ENCODE measurements around the gene TARBP1.

Gene TARBP1

GRCh38 chr1:234469376-234469775 is 9.6 kb downstream of the TARBP1 start:
- Histone ChIP-seq H3K4me3 (replicated peaks; ENCODE audit: low read depth, low read length) (no peak overlapping the region), H3K27me3 (replicated peaks; ENCODE audit: control insufficient read depth, insufficient read depth, low read length) (no peaks in the 10 kb centered on the region), H3K36me3 (ENCODE audit: control insufficient read depth, insufficient read depth, low read length) (no peaks in the 10 kb centered on the region; the same call in none of the 2 replicates)
- DNase-seq (ENCODE audit: extremely low read depth, insufficient read length) = no peak
- TF ChIP-seq, protein P1, sequence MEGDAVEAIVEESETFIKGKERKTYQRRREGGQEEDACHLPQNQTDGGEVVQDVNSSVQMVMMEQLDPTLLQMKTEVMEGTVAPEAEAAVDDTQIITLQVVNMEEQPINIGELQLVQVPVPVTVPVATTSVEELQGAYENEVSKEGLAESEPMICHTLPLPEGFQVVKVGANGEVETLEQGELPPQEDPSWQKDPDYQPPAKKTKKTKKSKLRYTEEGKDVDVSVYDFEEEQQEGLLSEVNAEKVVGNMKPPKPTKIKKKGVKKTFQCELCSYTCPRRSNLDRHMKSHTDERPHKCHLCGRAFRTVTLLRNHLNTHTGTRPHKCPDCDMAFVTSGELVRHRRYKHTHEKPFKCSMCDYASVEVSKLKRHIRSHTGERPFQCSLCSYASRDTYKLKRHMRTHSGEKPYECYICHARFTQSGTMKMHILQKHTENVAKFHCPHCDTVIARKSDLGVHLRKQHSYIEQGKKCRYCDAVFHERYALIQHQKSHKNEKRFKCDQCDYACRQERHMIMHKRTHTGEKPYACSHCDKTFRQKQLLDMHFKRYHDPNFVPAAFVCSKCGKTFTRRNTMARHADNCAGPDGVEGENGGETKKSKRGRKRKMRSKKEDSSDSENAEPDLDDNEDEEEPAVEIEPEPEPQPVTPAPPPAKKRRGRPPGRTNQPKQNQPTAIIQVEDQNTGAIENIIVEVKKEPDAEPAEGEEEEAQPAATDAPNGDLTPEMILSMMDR (IDR thresholded peaks at IDR 0.05; ENCODE audit: insufficient read depth, low read length, poor library complexity, severe bottlenecking) = no peak

GRCh38 chr1:234468580-234468979 is 10.4 kb downstream of the TARBP1 start:
- no peaks in the 10 kb centered on the region for H3K27me3 ChIP-seq (replicated peaks; ENCODE audit: control insufficient read depth, insufficient read depth, low read length)
- H3K4me3 ChIP-seq (replicated peaks; ENCODE audit: low read depth, low read length) = no peak overlapping the region
- TF ChIP-seq, protein P1 (IDR thresholded peaks at IDR 0.05; ENCODE audit: insufficient read depth, low read length, poor library complexity, severe bottlenecking) = no peak
- no peak for DNase-seq (ENCODE audit: extremely low read depth, insufficient read length)
- no peaks in the 10 kb centered on the region; the same call in none of the 2 replicates for H3K36me3 ChIP-seq (ENCODE audit: control insufficient read depth, insufficient read depth, low read length)

GRCh38 chr1:234467821-234468220 is 11.2 kb downstream of the TARBP1 start:
- DNase-seq (ENCODE audit: extremely low read depth, insufficient read length) = no peak
- Histone ChIP-seq H3K36me3 (ENCODE audit: control insufficient read depth, insufficient read depth, low read length) (no peaks in the 10 kb centered on the region; the same call in none of the 2 replicates), H3K4me3 (replicated peaks; ENCODE audit: low read depth, low read length) (no peak overlapping the region), H3K27me3 (replicated peaks; ENCODE audit: control insufficient read depth, insufficient read depth, low read length) (no peaks in the 10 kb centered on the region)
- TF ChIP-seq, protein P1 (IDR thresholded peaks at IDR 0.05; ENCODE audit: insufficient read depth, low read length, poor library complexity, severe bottlenecking) = no peak

DNA sequence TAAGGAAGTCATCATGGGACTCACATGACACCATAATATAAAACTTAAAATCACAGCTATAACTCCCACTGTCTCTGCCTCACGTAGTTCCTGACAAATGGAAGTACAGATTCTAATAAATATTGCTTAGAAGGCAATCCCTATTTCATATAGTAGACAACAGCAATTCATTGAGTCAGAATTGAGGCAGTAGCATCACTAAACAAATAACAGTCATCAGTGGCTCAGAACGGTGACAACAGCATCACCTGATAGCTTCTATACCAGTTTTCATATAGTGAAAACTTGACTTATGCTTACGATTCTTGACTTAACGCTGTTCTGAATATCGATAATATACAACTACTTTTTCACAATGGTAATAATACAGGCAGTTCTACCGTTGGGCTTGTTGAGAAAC is 12.0 kb downstream of the TARBP1 start:
- no peak for DNase-seq (ENCODE audit: extremely low read depth, insufficient read length)
- no peaks in the 10 kb centered on the region for H3K27me3 ChIP-seq (replicated peaks; ENCODE audit: control insufficient read depth, insufficient read depth, low read length)
- TF ChIP-seq, protein P1 (IDR thresholded peaks at IDR 0.05; ENCODE audit: insufficient read depth, low read length, poor library complexity, severe bottlenecking) = no peak
- H3K36me3 ChIP-seq (ENCODE audit: control insufficient read depth, insufficient read depth, low read length) = no peaks in the 10 kb centered on the region; the same call in none of the 2 replicates
- no peak overlapping the region for H3K4me3 ChIP-seq (replicated peaks; ENCODE audit: low read depth, low read length)

GRCh38 chr1:234463749-234464148 is 15.2 kb downstream of the TARBP1 start:
- no peaks in the 10 kb centered on the region; the same call in none of the 2 replicates for H3K36me3 ChIP-seq (ENCODE audit: control insufficient read depth, insufficient read depth, low read length)
- no peak for DNase-seq (ENCODE audit: extremely low read depth, insufficient read length)
- no peaks in the 10 kb centered on the region for H3K27me3 ChIP-seq (replicated peaks; ENCODE audit: control insufficient read depth, insufficient read depth, low read length)
- TF ChIP-seq, protein P1 (IDR thresholded peaks at IDR 0.05; ENCODE audit: insufficient read depth, low read length, poor library complexity, severe bottlenecking) = no peak
- H3K4me3 ChIP-seq (replicated peaks; ENCODE audit: low read depth, low read length) = no peak overlapping the region

DNA sequence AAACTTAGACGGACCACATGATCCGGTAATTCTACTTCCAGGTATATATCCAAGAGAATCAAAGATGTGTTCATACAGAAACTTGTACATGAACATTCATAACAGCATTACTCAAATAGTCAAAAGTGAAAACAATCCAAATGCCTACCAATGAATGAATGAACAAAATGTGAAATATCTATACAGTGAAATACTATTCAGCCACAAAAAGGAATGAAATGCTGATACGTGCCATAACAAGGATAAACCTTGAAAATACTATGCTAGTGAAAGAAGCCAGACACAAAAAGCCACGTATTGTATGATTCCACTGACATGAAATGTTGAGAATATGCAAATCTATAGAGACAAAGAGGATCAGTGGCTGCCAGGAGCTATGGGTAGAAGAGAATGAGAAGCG is 18.3 kb downstream of the TARBP1 start:
- TF ChIP-seq, protein P1 (IDR thresholded peaks at IDR 0.05; ENCODE audit: insufficient read depth, low read length, poor library complexity, severe bottlenecking) = no peak
- no peak overlapping the region for H3K4me3 ChIP-seq (replicated peaks; ENCODE audit: low read depth, low read length)
- H3K36me3 ChIP-seq (ENCODE audit: control insufficient read depth, insufficient read depth, low read length) = peaks cover 2% of the 10 kb centered on the region; the same call in 1 of the 2 replicates
- DNase-seq (ENCODE audit: extremely low read depth, insufficient read length) = no peak
- no peaks in the 10 kb centered on the region for H3K27me3 ChIP-seq (replicated peaks; ENCODE audit: control insufficient read depth, insufficient read depth, low read length)

All from GM06990 (cell line).